Keratinocyte (primary cell): ENCODE measurements around the gene BBS12. TPM values are rescaled to one million over a fixed set of nuclear protein-coding genes. Genes with fewer than 3 reads are reported as not detected.
"Not testable (repeated sequence)": the region's sequence is repeated elsewhere in the genome, so short reads cannot be mapped to it uniquely, and the experiment has no call there.

ENCODE experiments used
- DNase-seq: peaks from one replicate; pipeline ENCODE4 v3.0.0-alpha.2; 2011; ENCODE audit warnings: low read depth, missing footprints, low spot score
- FAIRE-seq: peaks from 2 replicates; lab custom pipeline; 2011; peaks lifted over from hg19 to GRCh38; lab: Jason Lieb, UNC
- H2AFZ ChIP-seq: 2 replicates; pipeline ENCODE4 v1.6.0; 2012; ENCODE audit warnings: low read length, control low read depth, inconsistent platforms; ENCODE audit not compliant: control insufficient read depth
- H3K27ac ChIP-seq: 2 replicates; pipeline ENCODE4 v1.5.1; 2011; ENCODE audit warnings: low read length; ENCODE audit not compliant: control insufficient read depth, insufficient read depth
- H3K27me3 ChIP-seq: 3 replicates; pipeline ENCODE4 v1.6.0; 2011; ENCODE audit warnings: low read length; ENCODE audit not compliant: control insufficient read depth, insufficient read depth; ENCODE audit errors: extremely low read depth
- H3K36me3 ChIP-seq, 2 experiments: 2 replicates in 1 of 2; 3 replicates in 1 of 2; pipeline ENCODE4 v1.5.1; 2011; ENCODE audit warnings: low read length in 2 of 2, mild to moderate bottlenecking in 1 of 2; ENCODE audit not compliant: control insufficient read depth in 2 of 2, insufficient read depth in 2 of 2; ENCODE audit errors: extremely low read depth in 1 of 2
- H3K4me1 ChIP-seq: 3 replicates; pipeline ENCODE4 v1.5.1; 2011; ENCODE audit warnings: low read length; ENCODE audit not compliant: control insufficient read depth, insufficient read depth; ENCODE audit errors: extremely low read depth
- H3K4me2 ChIP-seq: 3 replicates; pipeline ENCODE4 v1.6.0; 2011; ENCODE audit warnings: low read depth, low read length; ENCODE audit not compliant: control insufficient read depth, insufficient read depth; ENCODE audit errors: extremely low read depth
- H3K4me3 ChIP-seq, 3 experiments: fragments of 200-600 bp in 1 of 3; sonication (generic) in 1 of 3; 2 replicates in 2 of 3; 3 replicates in 1 of 3; pipeline ENCODE4 v1.5.1; 2011 to 2016; ENCODE audit warnings: low read length in 3 of 3, mild to moderate bottlenecking in 3 of 3, control low read depth in 2 of 3, inconsistent platforms in 1 of 3, low read depth in 1 of 3, mixed read lengths in 1 of 3, mixed run types in 1 of 3, moderate library complexity in 1 of 3; ENCODE audit not compliant: control insufficient read depth in 2 of 3, insufficient read depth in 2 of 3; ENCODE audit errors: extremely low read depth in 1 of 3
- H3K79me2 ChIP-seq: 2 replicates; pipeline ENCODE4 v1.6.0; 2012; ENCODE audit warnings: low read length; ENCODE audit not compliant: control insufficient read depth, insufficient read depth
- H3K9ac ChIP-seq: 3 replicates; pipeline ENCODE4 v1.6.0; 2011; ENCODE audit warnings: low read length; ENCODE audit not compliant: control insufficient read depth, insufficient read depth; ENCODE audit errors: extremely low read depth
- H3K9me1 ChIP-seq: 3 replicates; pipeline ENCODE4 v1.6.0; 2011; ENCODE audit warnings: low read length; ENCODE audit not compliant: control insufficient read depth, insufficient read depth; ENCODE audit errors: extremely low read depth
- H3K9me3 ChIP-seq: 2 replicates; pipeline ENCODE4 v1.5.1; 2012; ENCODE audit warnings: low read depth, low read length; ENCODE audit not compliant: control insufficient read depth
- H4K20me1 ChIP-seq: 3 replicates; pipeline ENCODE4 v1.6.0; 2011; ENCODE audit warnings: low read length; ENCODE audit not compliant: control insufficient read depth, insufficient read depth; ENCODE audit errors: extremely low read depth
- EZH2 ChIP-seq: IDR thresholded peaks from one replicate; pipeline ENCODE4 v1.6.1; 2012; ENCODE audit warnings: inconsistent platforms, mild to moderate bottlenecking, low read length, moderate library complexity
- dilution Hi-C: fragments of 300-500 bp; cut with MboI; formaldehyde crosslinking; loops from one replicate; pipeline ENCODE4 v1.7.0; 2020; ENCODE audit warnings: low sequenced_read_pairs; ENCODE audit not compliant: extremely low pct_ligation_motif_present
- polyA plus RNA-seq, 5 experiments: library from polyadenylated mRNA; depleted of rRNA in 3 of 5; stranded (reverse) in 3 of 5; stranded (forward) in 1 of 5; unstranded in 1 of 5; fragments of >200 nt; gene quantifications; 1 replicate in 1 of 5; 2 replicates in 3 of 5; 3 replicates in 1 of 5; pipeline versions ENCODE4 v1.2.1 to v1.2.3, GENCODE V29; 2011 to 2012; ENCODE audit warnings: missing spikeins in 2 of 5, low read depth in 1 of 5, low replicate concordance in 1 of 5
- TF ChIP-seq, protein P1 (sequence below), 3 experiments: IDR thresholded peaks in 1 of 3; conservative IDR thresholded peaks in 1 of 3; optimal IDR thresholded peaks in 1 of 3; 2 replicates in 2 of 3; 3 replicates in 1 of 3; pipeline versions ENCODE3 to v1.5.1; 2011; ENCODE audit warnings: low read length in 3 of 3, mild to moderate bottlenecking in 3 of 3, moderate library complexity in 2 of 3, control low read depth in 1 of 3, inconsistent platforms in 1 of 3; ENCODE audit not compliant: insufficient read depth in 2 of 3; ENCODE audit errors: extremely low read depth in 1 of 3

Gene BBS12
- polyA plus RNA-seq, 1 donor (not counting 4 experiments of a cell fraction or from before 2014, with no cell fraction given): 2.5 TPM

DNA sequence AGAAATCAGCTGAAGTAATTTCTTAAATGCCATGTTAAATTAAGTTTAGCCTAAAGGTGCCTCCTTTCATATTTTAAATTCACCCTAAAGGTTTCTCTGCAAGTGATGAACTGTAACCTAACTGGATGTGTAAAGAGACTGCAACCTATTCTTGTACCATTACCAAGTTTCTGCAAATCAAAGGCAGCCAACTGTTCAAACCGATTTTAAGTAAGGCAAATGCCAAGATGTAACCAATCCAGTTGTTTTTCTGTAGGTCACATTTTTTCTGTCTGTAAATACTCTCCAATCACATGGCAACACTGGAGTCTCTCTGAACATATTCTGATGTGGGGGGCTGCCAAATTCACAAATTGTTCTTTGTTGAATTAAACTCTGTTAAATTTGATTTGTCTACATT, 51.8 kb downstream of the BBS12 start:
- Histone ChIP-seq H4K20me1 (no peaks in the 10 kb centered on the region), H3K9me3 (peaks cover 3% of the 10 kb centered on the region), H3K4me3 (no peak overlapping the region), H3K27me3 (no peaks in the 10 kb centered on the region), H2AFZ (no peak overlapping the region), H3K9me1 (no peaks in the 10 kb centered on the region), H3K27ac (peak overlapping the region; percentile 74), H3K4me1 (peaks cover 35% of the 10 kb centered on the region), H3K79me2 (no peaks in the 10 kb centered on the region), H3K4me2 (no peak overlapping the region), H3K9ac (no peak overlapping the region), H3K36me3 (no peaks in the 10 kb centered on the region)
- DNase-seq: no peak
- FAIRE-seq: no peak
- dilution Hi-C loops: no loop called here
- TF ChIP-seq, protein P1, sequence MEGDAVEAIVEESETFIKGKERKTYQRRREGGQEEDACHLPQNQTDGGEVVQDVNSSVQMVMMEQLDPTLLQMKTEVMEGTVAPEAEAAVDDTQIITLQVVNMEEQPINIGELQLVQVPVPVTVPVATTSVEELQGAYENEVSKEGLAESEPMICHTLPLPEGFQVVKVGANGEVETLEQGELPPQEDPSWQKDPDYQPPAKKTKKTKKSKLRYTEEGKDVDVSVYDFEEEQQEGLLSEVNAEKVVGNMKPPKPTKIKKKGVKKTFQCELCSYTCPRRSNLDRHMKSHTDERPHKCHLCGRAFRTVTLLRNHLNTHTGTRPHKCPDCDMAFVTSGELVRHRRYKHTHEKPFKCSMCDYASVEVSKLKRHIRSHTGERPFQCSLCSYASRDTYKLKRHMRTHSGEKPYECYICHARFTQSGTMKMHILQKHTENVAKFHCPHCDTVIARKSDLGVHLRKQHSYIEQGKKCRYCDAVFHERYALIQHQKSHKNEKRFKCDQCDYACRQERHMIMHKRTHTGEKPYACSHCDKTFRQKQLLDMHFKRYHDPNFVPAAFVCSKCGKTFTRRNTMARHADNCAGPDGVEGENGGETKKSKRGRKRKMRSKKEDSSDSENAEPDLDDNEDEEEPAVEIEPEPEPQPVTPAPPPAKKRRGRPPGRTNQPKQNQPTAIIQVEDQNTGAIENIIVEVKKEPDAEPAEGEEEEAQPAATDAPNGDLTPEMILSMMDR (optimal IDR thresholded peaks at IDR 0.05 in 1 of 3, IDR thresholded peaks at IDR 0.05 in 1 of 3, conservative IDR thresholded peaks at IDR 0.05 in 1 of 3; ENCODE audit: extremely low read depth in 1 of 3, insufficient read depth in 2 of 3, low read length in 3 of 3): no peak
- no peak for TF ChIP-seq EZH2

DNA sequence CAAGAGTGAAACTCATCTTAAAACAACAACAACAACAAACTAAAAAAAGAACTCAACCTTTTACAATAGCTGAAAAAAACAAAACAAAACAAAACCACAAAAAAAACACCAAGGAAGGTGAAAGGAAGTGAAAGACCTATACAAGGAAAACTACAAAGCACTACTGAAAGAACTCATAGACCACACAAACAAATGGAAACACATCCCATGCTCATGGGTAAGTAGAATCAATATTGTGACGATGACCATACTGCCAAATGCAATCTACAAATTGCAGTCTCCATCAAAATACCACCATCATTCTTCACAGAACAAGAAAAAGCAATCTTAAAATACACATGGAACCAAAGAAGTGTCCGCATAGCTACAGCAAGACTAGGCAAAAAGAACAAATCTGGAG, 52.6 kb downstream of the BBS12 start:
- H4K20me1 ChIP-seq: no peaks in the 10 kb centered on the region
- no peak overlapping the region for H3K9ac ChIP-seq
- H3K4me1 ChIP-seq: peaks cover 35% of the 10 kb centered on the region
- dilution Hi-C loops: no loop called here
- no peak for TF ChIP-seq EZH2
- TF ChIP-seq, protein P1 (optimal IDR thresholded peaks at IDR 0.05 in 1 of 3, IDR thresholded peaks at IDR 0.05 in 1 of 3, conservative IDR thresholded peaks at IDR 0.05 in 1 of 3; ENCODE audit: extremely low read depth in 1 of 3, insufficient read depth in 2 of 3, low read length in 3 of 3): no peak
- H3K27me3 ChIP-seq: no peaks in the 10 kb centered on the region
- H3K27ac ChIP-seq: peak overlapping the region; percentile 73
- no peak overlapping the region for H2AFZ ChIP-seq
- no peaks in the 10 kb centered on the region for H3K79me2 ChIP-seq
- no peak for FAIRE-seq
- H3K9me1 ChIP-seq: no peaks in the 10 kb centered on the region
- H3K36me3 ChIP-seq: no peaks in the 10 kb centered on the region
- H3K4me2 ChIP-seq: no peak overlapping the region
- no peak for DNase-seq
- no peak overlapping the region for H3K4me3 ChIP-seq
- peaks cover 3% of the 10 kb centered on the region for H3K9me3 ChIP-seq

DNA sequence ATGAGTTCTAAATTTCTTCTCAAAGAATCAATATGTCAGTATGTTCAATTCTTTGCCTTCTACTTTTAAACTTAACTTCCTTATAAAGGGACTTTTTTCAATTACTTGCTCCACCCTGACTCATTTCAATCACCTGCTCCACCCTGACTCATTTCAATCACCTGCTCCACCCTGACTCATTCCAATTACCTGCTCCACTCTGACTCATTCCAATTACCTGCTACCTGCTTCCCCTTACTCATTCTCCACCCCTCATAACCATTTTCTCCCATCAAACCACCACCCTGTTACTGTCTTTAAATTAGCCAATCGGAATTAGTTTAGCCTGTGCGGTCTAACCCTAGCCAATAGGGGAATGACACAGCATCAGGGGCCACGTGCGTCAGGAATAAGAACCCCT, 53.8 kb downstream of the BBS12 start:
- H3K79me2 ChIP-seq, H3K9me3 ChIP-seq, H3K36me3 ChIP-seq, H3K4me3 ChIP-seq, H3K27me3 ChIP-seq, H3K4me2 ChIP-seq, H3K9ac ChIP-seq, H3K9me1 ChIP-seq, dilution Hi-C loops, H2AFZ ChIP-seq, H4K20me1 ChIP-seq, FAIRE-seq: not testable (repeated sequence)
- peak; percentile 77 for DNase-seq
- Histone ChIP-seq H3K27ac (peak overlapping the region; percentile 78), H3K4me1 (peaks cover 35% of the 10 kb centered on the region)

DNA sequence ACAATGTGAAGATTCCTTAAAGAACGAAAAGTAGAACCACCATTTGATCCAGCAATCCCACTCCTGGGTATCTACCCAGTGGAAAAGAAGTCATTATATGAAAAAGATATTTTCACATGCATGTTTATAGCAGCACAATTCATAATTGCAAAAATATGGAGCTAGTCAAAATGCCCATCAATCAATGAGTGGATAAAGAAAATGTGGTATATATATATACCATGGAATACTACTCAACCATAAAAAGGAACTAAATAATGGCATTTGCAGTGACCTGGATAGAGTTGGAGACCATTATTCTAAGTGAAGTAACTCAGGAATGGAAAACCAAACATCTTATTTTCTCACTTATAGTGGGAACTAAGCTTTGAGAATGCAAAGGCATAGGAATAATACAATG, 54.4 kb downstream of the BBS12 start:
- H3K4me2 ChIP-seq, H3K79me2 ChIP-seq, dilution Hi-C loops, H3K9ac ChIP-seq, H3K27me3 ChIP-seq, H3K9me1 ChIP-seq, H2AFZ ChIP-seq, DNase-seq, H4K20me1 ChIP-seq, H3K9me3 ChIP-seq, H3K36me3 ChIP-seq, H3K4me3 ChIP-seq, FAIRE-seq: not testable (repeated sequence)
- H3K27ac ChIP-seq: peak overlapping the region; percentile 78
- H3K4me1 ChIP-seq: peaks cover 35% of the 10 kb centered on the region
